Hepatocyte (in vitro differentiated cells): Measurements from ENCODE around the gene PIM3. TPM values are rescaled to one million over a fixed set of nuclear protein-coding genes. Genes with fewer than 3 reads are reported as not detected.
"Not testable (repeated sequence)": the region's sequence is repeated elsewhere in the genome, so short reads cannot be mapped to it uniquely, and the experiment has no call there.

Experiments
- DNase-seq: peaks from one replicate; pipeline ENCODE4 v3.0.0-alpha.2; 2016; ENCODE audit warnings: low spot score
- H2AFZ ChIP-seq: fragments of 200-600 bp; sonication (generic); 2 replicates; pipeline ENCODE4 v1.6.0; 2016; ENCODE audit warnings: antibody characterized with exemption, mild to moderate bottlenecking
- H3K27ac ChIP-seq: fragments of 200-600 bp; sonication (generic); 2 replicates; pipeline ENCODE4 v1.5.1; 2016; ENCODE audit warnings: mild to moderate bottlenecking
- H3K27me3 ChIP-seq: fragments of 200-600 bp; sonication (generic); 2 replicates; pipeline ENCODE4 v1.6.1; 2016
- H3K36me3 ChIP-seq: fragments of 200-600 bp; sonication (generic); replicated peaks from 2 replicates; pipeline ENCODE4 v1.5.1; 2016; ENCODE audit warnings: low read depth; ENCODE audit not compliant: insufficient read depth
- H3K4me1 ChIP-seq: fragments of 200-600 bp; sonication (generic); 2 replicates; pipeline ENCODE4 v1.5.1; 2016; ENCODE audit warnings: mild to moderate bottlenecking, moderate library complexity; ENCODE audit not compliant: insufficient read depth
- H3K4me2 ChIP-seq: fragments of 200-600 bp; sonication (generic); 2 replicates; pipeline ENCODE4 v1.6.0; 2016
- H3K4me3 ChIP-seq: fragments of 200-600 bp; sonication (generic); 2 replicates; pipeline ENCODE4 v1.5.1; 2016; ENCODE audit warnings: mild to moderate bottlenecking
- H3K79me2 ChIP-seq: fragments of 200-600 bp; sonication (generic); 2 replicates; pipeline ENCODE4 v1.6.0; 2017; ENCODE audit warnings: mild to moderate bottlenecking
- H3K9me2 ChIP-seq: fragments of 200-600 bp; sonication (generic); replicated peaks from 2 replicates; pipeline ENCODE4 v1.6.0; 2017; ENCODE audit warnings: mild to moderate bottlenecking; ENCODE audit not compliant: insufficient read depth
- H3K9me3 ChIP-seq: fragments of 200-600 bp; sonication (generic); 2 replicates; pipeline ENCODE4 v1.5.1; 2016; ENCODE audit warnings: low read depth, mild to moderate bottlenecking
- H4K20me1 ChIP-seq: fragments of 200-600 bp; sonication (generic); 2 replicates; pipeline ENCODE4 v1.6.0; 2016; ENCODE audit warnings: mild to moderate bottlenecking; ENCODE audit not compliant: insufficient read depth, poor library complexity, severe bottlenecking
- CTCF ChIP-seq: fragments of 200-600 bp; sonication (generic); IDR thresholded peaks from 2 replicates; pipeline ENCODE4 v1.5.1; 2016; ENCODE audit warnings: antibody characterized with exemption, mild to moderate bottlenecking; ENCODE audit not compliant: poor library complexity
- EZH2 ChIP-seq: fragments of 200-600 bp; sonication (generic); IDR thresholded peaks from 2 replicates; pipeline ENCODE4 v1.6.1; 2016; ENCODE audit warnings: antibody characterized with exemption, mild to moderate bottlenecking, borderline replicate concordance
- EZH2phosphoT487 ChIP-seq: fragments of 200-600 bp; sonication (generic); IDR thresholded peaks from one replicate; pipeline ENCODE4 v1.6.1; 2018; ENCODE audit warnings: antibody characterized with exemption, mild to moderate bottlenecking, low read depth, moderate library complexity; ENCODE audit not compliant: unreplicated experiment, severe bottlenecking
- WGBS: methylation state at CpG from one replicate; pipeline ENCODE4 v1.1.6; 2016; ENCODE audit warnings: low lambda C conversion rate; ENCODE audit errors: missing lambda C conversion rate; 5-methylcytosine and 5-hydroxymethylcytosine counted together
- polyA plus RNA-seq: library from polyadenylated mRNA; unstranded; fragments of >200 nt; fragmentation: Nextera tagmentation; extraction: Ambion mirVana; gene quantifications from 2 replicates; pipeline ENCODE4 v1.2.1, GENCODE V29; 2016
- total RNA-seq: library from RNA; depleted of rRNA; stranded (reverse); fragments of >200 nt; gene quantifications from 2 replicates; pipeline ENCODE4 v1.2.3, GENCODE V29; 2014

Gene PIM3
- total and polyA plus RNA-seq, 2 experiments from 2014 or later: 81.1 to 138 TPM

GRCh38 chr22:49986325-49986724 is 25.8 kb downstream of the PIM3 start:
- H4K20me1 ChIP-seq: no peaks in the 10 kb centered on the region
- no peak overlapping the region for H2AFZ ChIP-seq
- 96% methylated on average over 2 of the region's 2 CpGs for WGBS
- H3K27ac ChIP-seq: no peak overlapping the region
- H3K27me3 ChIP-seq: peaks cover 23% of the 10 kb centered on the region
- no peak overlapping the region for H3K4me2 ChIP-seq
- H3K4me3 ChIP-seq: no peak overlapping the region
- no peaks in the 10 kb centered on the region for H3K4me1 ChIP-seq
- H3K9me2 ChIP-seq: no peaks in the 10 kb centered on the region
- TF ChIP-seq CTCF (no peak), EZH2phosphoT487 (no peak), EZH2 (no peak)
- no peaks in the 10 kb centered on the region for H3K36me3 ChIP-seq
- H3K79me2 ChIP-seq: no peaks in the 10 kb centered on the region
- no peak for DNase-seq
- H3K9me3 ChIP-seq: peaks cover 13% of the 10 kb centered on the region

- H3K4me2 ChIP-seq, H2AFZ ChIP-seq, H3K36me3 ChIP-seq, H3K27ac ChIP-seq, H3K79me2 ChIP-seq, H3K4me3 ChIP-seq, DNase-seq, H3K4me1 ChIP-seq, H3K9me2 ChIP-seq, H4K20me1 ChIP-seq, H3K27me3 ChIP-seq: not testable (repeated sequence)
- peaks cover 13% of the 10 kb centered on the region for H3K9me3 ChIP-seq
- WGBS: 98% methylated on average over 21 of the region's 24 CpGs
Observed at GRCh38 chr22:49989826-49990225, 29.3 kb downstream of the PIM3 start.

- Histone ChIP-seq H4K20me1 (no peaks in the 10 kb centered on the region), H3K9me3 (peaks cover 6% of the 10 kb centered on the region), H3K4me3 (no peak overlapping the region), H3K27me3 (no peaks in the 10 kb centered on the region), H3K9me2 (no peaks in the 10 kb centered on the region), H3K36me3 (no peaks in the 10 kb centered on the region), H3K79me2 (no peaks in the 10 kb centered on the region), H3K27ac (no peak overlapping the region), H3K4me1 (no peaks in the 10 kb centered on the region), H3K4me2 (no peak overlapping the region), H2AFZ (no peak overlapping the region)
- DNase-seq: no peak
- TF ChIP-seq EZH2: no peak
- 87% methylated on average over 6 of the region's 6 CpGs for WGBS
Observed at GRCh38 chr22:49991167-49991566, 30.6 kb downstream of the PIM3 start.

GRCh38 chr22:49991907-49992533 is 31.4 kb downstream of the PIM3 start:
- no peak for TF ChIP-seq EZH2
- no peaks in the 10 kb centered on the region for H3K36me3 ChIP-seq
- no peak for DNase-seq
- H3K4me3 ChIP-seq: no peak overlapping the region
- H3K27ac ChIP-seq: no peak overlapping the region
- no peaks in the 10 kb centered on the region for H3K79me2 ChIP-seq
- H3K27me3 ChIP-seq: no peaks in the 10 kb centered on the region
- WGBS: 87% methylated on average over 7 of the region's 7 CpGs
- H3K4me2 ChIP-seq: no peak overlapping the region
- no peak overlapping the region for H2AFZ ChIP-seq
- H3K9me3 ChIP-seq: no peaks in the 10 kb centered on the region
- no peaks in the 10 kb centered on the region for H3K4me1 ChIP-seq
- H3K9me2 ChIP-seq: no peaks in the 10 kb centered on the region
- H4K20me1 ChIP-seq: no peaks in the 10 kb centered on the region

- no peaks in the 10 kb centered on the region for H3K79me2 ChIP-seq
- no peak overlapping the region for H3K27ac ChIP-seq
- no peak overlapping the region for H3K4me3 ChIP-seq
- H2AFZ ChIP-seq: no peak overlapping the region
- no peaks in the 10 kb centered on the region for H4K20me1 ChIP-seq
- H3K36me3 ChIP-seq: no peaks in the 10 kb centered on the region
- peak; percentile 77 for DNase-seq
- no peaks in the 10 kb centered on the region for H3K9me2 ChIP-seq
- H3K9me3 ChIP-seq: no peaks in the 10 kb centered on the region
- WGBS: 50% methylated on average over 22 of the region's 23 CpGs
- H3K4me2 ChIP-seq: peak overlapping the region; percentile 59
- no peaks in the 10 kb centered on the region for H3K4me1 ChIP-seq
- TF ChIP-seq EZH2 (no peak), CTCF (peak; percentile 59)
- no peaks in the 10 kb centered on the region for H3K27me3 ChIP-seq
Observed at GRCh38 chr22:49992921-49993648, 32.5 kb downstream of the PIM3 start.
